Measurements from ENCODE around the gene LMCD1. TPM values are rescaled to one million over a fixed set of nuclear protein-coding genes. Genes with fewer than 3 reads are reported as not detected.

Gene LMCD1
- polyA plus RNA-seq, 4 donors, result 28.6 to 32.4 (median 30.7) TPM

GRCh38 chr3:8530581-8530980 is 29.0 kb downstream of the LMCD1 start:
- no peak for DNase-seq (ENCODE audit: low read depth in 4 of 4, low spot score in 2 of 4)

GRCh38 chr3:8532251-8532871 is 30.7 kb downstream of the LMCD1 start:
- DNase-seq (ENCODE audit: low read depth in 4 of 4, low spot score in 2 of 4), result no peak

GRCh38 chr3:8536096-8537056 is 34.8 kb downstream of the LMCD1 start:
- DNase-seq (ENCODE audit: low read depth in 4 of 4, low spot score in 2 of 4), result no peak

GRCh38 chr3:8537440-8537839 is 35.8 kb downstream of the LMCD1 start:
- no peak for DNase-seq (ENCODE audit: low read depth in 4 of 4, low spot score in 2 of 4)

GRCh38 chr3:8538223-8538622 is 36.6 kb downstream of the LMCD1 start:
- no peak for DNase-seq (ENCODE audit: low read depth in 4 of 4, low spot score in 2 of 4)

GRCh38 chr3:8538913-8539312 is 37.3 kb downstream of the LMCD1 start:
- no peak for DNase-seq (ENCODE audit: low read depth in 4 of 4, low spot score in 2 of 4)

- no peak for DNase-seq (ENCODE audit: low read depth in 4 of 4, low spot score in 2 of 4)
Observed at GRCh38 chr3:8539419-8539818, 37.8 kb downstream of the LMCD1 start.

GRCh38 chr3:8540456-8540855 is 38.8 kb downstream of the LMCD1 start:
- DNase-seq (ENCODE audit: low read depth in 4 of 4, low spot score in 2 of 4), result no peak

GRCh38 chr3:8541486-8541885 is 39.9 kb downstream of the LMCD1 start:
- DNase-seq (ENCODE audit: low read depth in 4 of 4, low spot score in 2 of 4), result no peak

GRCh38 chr3:8542190-8543135 is 40.8 kb downstream of the LMCD1 start:
- DNase-seq (ENCODE audit: low read depth in 4 of 4, low spot score in 2 of 4), result no peak

- no peak for DNase-seq (ENCODE audit: low read depth in 4 of 4, low spot score in 2 of 4)
Observed at GRCh38 chr3:8546609-8547008, 45.0 kb downstream of the LMCD1 start.

- no peak for DNase-seq (ENCODE audit: low read depth in 4 of 4, low spot score in 2 of 4)
Observed at GRCh38 chr3:8548502-8549275, 47.1 kb downstream of the LMCD1 start.

GRCh38 chr3:8549354-8549753 is 47.7 kb downstream of the LMCD1 start:
- no peak for DNase-seq (ENCODE audit: low read depth in 4 of 4, low spot score in 2 of 4)

GRCh38 chr3:8550611-8551010 is 49.0 kb downstream of the LMCD1 start:
- no peak for DNase-seq (ENCODE audit: low read depth in 4 of 4, low spot score in 2 of 4)

- no peak for DNase-seq (ENCODE audit: low read depth in 4 of 4, low spot score in 2 of 4)
Observed at GRCh38 chr3:8552223-8552762, 50.7 kb downstream of the LMCD1 start.

- DNase-seq (ENCODE audit: low read depth in 4 of 4, low spot score in 2 of 4), result no peak
Observed at GRCh38 chr3:8553405-8553804, 51.8 kb downstream of the LMCD1 start.

- no peak for DNase-seq (ENCODE audit: low read depth in 4 of 4, low spot score in 2 of 4)
Observed at GRCh38 chr3:8554696-8555095, 53.1 kb downstream of the LMCD1 start.

- no peak for DNase-seq (ENCODE audit: low read depth in 4 of 4, low spot score in 2 of 4)
Observed at GRCh38 chr3:8555113-8555661, 53.6 kb downstream of the LMCD1 start.

- no peak for DNase-seq (ENCODE audit: low read depth in 4 of 4, low spot score in 2 of 4)
Observed at GRCh38 chr3:8555725-8556472, 54.3 kb downstream of the LMCD1 start.
